ENCODE measurements around the gene SF1.

- TF ChIP-seq, protein P1, sequence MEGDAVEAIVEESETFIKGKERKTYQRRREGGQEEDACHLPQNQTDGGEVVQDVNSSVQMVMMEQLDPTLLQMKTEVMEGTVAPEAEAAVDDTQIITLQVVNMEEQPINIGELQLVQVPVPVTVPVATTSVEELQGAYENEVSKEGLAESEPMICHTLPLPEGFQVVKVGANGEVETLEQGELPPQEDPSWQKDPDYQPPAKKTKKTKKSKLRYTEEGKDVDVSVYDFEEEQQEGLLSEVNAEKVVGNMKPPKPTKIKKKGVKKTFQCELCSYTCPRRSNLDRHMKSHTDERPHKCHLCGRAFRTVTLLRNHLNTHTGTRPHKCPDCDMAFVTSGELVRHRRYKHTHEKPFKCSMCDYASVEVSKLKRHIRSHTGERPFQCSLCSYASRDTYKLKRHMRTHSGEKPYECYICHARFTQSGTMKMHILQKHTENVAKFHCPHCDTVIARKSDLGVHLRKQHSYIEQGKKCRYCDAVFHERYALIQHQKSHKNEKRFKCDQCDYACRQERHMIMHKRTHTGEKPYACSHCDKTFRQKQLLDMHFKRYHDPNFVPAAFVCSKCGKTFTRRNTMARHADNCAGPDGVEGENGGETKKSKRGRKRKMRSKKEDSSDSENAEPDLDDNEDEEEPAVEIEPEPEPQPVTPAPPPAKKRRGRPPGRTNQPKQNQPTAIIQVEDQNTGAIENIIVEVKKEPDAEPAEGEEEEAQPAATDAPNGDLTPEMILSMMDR (conservative IDR thresholded peaks at IDR 0.05; ENCODE audit: low read depth, low read length): no peak
- no peak for TF ChIP-seq EZH2 (IDR thresholded peaks at IDR 0.05; ENCODE audit: borderline replicate concordance, low read depth, low read length, poor library complexity, severe bottlenecking)
Measured at GRCh38 chr11:64715756-64716472, 62.4 kb downstream of the SF1 start.
